Measurements from ENCODE around the gene DDO.

The DDO gene

DNA sequence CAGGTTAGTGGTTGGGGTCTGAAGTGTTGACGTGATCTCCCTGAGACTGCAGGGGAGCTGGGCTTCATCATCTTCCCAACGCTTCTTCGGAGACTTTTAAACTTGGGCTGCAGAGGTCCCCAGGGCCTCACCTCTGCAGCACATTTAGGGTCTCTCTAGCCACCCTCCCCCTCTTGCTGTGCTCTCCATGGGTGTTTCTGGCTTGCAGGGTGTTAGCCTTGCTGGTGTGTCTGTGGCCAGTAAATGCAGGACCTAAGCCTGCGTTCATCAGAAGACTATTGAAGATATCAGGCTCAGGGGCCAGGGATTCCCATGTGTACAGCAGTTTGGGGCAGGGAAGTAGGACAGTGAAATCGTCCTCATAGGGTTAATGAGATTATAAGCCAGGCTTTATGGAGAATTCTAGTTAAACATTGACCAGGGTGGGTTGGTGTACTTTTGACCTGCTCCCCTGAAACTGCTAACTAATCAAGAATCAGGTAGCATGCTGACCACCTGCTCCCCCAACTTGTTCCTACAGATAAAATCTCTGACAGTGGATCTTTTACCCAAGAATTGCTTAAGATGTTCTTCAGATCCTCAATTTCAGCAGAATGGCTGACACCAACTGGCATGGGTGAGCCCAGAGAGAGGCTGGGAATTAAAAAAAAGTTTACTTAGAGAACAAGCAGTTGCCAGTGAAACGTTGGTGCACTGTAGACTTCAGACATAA, 3.8 kb upstream of the DDO start:
- DNase-seq: peak; percentile 41

GRCh38 chr6:110418594-110418993, 3.2 kb upstream of the DDO start:
- DNase-seq: no peak

DNA sequence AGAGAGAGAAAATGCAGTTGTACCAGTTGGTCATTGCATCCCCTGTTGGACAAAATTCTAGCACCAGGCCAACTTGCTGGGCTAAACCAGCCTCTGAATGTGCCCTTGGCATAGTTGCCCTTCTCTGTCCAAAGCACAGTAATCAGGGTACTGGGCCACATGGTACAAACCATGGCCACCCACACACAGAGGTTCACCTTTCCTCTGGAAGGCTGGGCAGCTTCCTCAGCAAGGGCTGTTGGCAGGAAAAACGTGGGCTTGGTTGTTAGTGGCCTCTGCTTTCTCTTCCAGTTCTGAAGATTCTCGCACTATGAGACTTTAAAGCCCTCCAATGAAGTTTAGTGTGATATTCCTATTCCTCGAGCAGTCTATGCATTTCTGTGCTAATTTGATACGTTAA, 706 bp downstream of the DDO start:
- DNase-seq: no peak

DNA sequence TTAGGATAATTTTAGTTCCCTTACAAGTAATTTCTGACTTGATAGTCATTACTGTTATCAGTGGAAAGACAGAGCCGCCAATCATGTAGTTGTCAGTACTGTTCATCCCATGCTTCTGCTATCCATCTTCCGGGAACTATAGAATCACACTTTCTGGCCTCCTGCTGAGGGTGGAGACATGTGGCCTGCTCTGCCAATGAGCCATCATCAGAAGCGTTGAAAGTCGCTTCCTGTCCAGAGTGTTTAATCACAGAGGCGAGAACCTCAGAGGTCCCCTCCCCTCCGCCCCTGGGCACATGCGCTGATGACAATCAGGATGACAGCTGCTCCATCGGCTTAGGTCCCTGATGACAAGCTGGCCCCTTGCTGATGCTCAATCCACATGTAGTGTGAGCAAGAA, 3.0 kb downstream of the DDO start:
- no peak for DNase-seq

DNA sequence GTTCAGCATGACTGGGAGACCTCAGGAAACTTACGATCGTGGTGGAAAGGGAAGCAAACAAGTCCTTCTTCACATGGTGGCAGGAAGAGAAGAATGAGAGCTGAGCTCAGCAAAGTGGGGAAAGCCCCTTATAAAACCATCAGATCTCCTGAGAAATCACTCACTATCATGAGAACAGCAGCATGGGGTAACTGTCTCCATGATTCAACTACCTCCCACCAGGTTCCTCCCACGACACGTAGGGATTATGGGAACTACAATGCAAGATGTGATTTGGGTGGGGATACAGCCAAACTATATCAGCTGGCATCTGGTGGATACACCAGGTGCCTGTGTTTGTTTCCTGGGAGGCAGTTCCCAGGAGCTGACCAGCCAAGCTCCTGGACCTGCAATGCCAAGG, 4.9 kb downstream of the DDO start:
- DNase-seq: no peak

DNA sequence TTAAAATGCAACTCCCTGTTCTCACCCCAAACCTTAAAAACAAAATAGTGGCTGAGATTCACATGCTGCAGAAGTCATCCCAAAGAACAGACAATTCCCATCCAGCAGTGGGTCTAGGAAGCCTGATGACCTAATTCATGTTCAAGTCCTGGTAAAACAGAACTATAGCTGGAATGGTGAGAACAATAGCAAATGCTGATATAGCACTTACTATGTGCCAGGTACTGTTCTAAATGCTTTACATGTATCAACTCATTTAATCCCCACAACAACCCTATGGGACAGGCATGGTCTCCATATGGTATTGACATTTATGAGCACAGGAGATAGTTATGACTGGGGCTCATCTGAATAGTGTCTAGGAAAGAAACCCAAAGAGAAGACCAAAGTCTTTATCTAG, 5.6 kb downstream of the DDO start:
- DNase-seq: no peak

GRCh38 chr6:110408901-110409300, 6.5 kb downstream of the DDO start:
- DNase-seq: no peak

DNA sequence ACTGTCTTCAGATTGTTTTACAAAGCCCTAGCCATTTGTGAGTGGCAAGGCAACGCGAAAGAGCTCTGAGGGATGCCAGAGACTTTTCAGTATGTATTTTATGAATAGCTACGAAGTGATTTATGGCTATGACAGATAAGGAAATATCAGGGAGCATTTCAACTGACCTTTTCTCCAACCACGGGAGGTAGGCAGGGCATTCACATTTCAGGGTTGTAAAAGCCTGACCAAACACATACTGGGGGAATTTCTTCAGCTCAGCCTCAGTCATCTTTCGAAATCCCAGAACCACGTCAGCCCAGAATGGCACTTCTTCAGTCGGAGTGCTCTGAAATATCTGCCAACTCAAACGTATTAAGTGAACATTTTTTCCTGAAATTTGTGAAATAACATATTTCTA, 10.8 kb downstream of the DDO start:
- DNase-seq: no peak

DNA sequence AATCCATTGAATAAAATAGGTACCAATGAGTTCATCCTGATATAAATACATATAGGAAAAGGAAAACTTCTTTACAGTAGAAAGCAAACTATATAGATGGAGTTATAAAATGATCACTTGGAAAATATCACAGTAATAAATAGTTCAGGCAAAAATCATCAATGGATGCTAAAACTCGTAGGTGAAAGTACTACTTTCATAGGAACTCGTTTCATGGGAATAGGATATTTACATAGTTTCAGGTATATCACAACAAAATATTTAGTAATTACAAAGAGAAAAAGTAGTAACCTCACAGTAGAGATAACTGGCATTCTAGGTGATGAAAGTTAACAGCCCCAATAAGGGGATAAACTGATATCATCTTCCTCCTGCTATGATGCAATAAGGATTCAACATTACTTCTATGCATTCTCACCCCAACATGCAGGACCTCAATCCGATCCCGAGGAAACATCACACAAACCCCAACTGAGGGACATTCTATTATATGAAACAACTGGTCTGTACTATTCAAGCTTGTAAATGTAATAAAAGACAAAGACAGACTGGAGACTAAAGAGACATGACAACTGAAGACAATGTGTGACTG, 13.7 kb downstream of the DDO start:
- DNase-seq: no peak

DNA sequence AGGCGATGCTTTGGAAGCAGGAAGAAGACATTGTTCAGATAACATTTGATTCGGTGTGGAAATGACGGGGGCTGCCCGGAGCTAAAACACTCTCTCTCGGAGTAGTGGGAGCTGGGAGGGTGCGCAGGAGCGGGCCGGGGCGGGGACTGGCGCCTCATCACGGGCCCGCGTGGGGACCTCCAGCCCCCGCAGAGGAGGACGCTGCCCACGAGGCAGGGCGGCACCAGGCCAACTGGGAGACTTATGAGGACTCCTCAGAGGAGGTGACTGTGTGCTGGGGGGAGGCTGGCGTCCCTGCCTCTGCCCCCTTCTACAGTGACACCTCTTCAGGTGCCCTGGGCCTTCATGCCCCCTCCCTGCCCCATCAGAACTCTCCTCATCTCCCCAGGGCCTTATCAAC, 15.2 kb downstream of the DDO start:
- no peak for DNase-seq

DNA sequence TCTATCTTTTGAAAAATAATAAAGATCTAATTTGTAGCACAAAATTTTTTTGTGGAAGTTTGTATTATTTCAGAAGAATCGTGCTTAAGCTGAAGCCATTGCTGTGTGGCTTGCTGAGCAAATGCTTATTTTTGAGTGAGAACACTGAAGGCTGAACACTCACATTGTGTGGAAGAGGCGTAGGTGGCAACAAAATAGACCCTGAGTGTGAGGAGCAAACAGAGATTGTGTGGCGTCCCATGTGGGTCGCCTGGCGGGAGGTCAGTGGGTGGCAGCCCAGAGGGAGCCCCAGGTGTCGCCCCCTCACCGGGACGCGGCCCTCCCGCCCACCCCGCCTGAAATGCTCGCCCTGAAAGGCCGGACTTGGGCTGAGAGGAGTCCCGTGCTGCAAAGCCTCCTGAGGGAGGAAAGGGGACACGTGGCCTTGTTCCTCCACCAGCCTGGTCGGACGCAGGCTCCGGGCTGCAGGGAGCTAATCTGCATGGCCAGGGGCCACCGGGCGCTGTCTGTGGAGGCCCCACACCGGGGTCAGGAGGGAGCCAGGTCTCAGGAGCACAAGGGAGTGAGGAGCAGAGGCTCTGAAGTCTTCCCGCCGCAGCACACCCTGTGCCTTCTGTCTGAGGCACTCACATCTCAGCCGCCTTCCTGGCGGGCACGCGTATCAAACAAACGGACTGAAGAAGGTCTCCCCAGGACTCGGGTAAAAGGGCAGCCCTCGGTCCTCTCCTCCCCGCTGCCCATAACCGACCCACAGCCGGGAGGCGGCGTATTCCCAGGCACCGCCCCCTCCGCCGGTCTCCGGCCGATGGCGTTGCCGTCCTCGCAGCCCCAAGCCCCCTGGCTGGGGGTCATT, 15.9 kb downstream of the DDO start:
- peak; percentile 69 for DNase-seq

DNA sequence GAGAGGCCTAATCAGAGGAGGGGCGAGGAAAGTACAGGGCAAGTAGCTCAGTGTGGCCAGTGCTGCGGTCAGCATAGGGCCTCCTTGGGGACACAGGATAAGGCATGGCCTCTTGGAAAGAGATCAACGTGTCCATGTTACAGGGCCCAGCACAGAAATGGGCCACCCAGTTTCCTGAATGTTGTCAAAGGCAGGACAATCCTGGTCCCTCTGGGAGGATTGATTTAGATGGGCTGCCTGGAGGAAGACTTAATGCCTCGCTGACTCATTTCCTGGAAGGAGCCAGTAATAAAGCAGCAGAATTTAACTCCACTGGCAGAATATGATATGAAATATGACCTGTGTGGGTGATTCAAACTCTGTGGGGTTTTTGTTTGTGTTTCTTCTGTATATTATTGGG, 16.6 kb downstream of the DDO start:
- peak; percentile 13 for DNase-seq

DNA sequence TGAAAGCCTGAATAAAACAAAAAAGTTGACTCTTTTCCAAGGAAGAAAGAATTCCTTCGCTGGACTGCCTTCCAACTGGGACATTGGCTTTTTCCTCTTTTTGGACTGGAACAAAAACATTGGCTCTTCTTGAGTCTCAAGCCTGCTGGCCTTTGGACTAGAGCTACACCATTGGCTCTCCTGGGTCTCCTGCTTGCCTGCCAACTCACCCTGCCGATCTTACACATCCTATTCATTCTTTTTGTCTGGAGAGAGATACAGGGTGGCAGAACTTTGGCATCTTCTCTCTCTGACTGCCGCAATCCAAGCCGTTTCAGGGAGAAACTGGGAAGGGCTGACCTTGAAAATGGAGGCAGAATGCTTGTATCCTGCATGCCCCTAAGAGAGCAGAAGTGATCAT, 20.2 kb downstream of the DDO start:
- DNase-seq: no peak

DNA sequence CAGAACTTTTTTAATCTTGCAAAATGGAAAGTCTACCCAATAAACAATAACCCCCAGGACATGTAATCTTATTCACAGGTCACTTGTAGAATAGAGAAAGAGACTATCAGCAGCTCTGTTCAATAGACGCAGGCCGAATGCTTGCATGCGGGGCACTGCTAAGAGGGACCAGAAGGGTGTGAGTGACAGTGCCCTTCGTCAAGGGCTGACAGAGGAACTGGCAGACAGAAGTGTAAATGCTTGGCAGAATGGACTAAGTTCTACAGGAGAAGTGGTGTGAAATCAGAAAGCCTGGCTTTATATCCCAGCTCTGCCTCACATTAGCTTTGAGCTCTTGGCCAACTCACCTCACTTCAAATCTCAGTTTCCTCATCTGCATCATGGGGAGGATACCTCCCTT, 21.0 kb downstream of the DDO start:
- DNase-seq: no peak

DNA sequence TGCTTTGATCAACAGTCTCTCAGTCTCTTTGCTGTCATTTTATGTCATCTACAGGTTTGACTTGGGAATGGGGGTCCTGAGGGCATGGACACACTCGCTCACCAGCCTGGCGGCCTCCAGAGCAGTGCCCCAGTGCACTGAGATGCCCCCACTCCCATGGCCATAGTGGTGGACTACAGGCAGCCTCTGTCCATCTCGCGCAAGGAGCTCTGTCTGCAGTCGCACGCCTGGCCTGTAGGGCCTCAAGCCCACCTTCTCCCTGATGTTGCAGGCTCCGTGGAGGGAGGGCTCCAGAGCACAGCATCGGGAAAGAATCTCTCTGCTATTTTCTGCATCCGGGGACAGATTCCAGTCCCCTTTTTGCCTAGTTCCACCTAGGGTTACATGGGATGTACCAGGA, 22.6 kb downstream of the DDO start:
- DNase-seq: no peak

DNA sequence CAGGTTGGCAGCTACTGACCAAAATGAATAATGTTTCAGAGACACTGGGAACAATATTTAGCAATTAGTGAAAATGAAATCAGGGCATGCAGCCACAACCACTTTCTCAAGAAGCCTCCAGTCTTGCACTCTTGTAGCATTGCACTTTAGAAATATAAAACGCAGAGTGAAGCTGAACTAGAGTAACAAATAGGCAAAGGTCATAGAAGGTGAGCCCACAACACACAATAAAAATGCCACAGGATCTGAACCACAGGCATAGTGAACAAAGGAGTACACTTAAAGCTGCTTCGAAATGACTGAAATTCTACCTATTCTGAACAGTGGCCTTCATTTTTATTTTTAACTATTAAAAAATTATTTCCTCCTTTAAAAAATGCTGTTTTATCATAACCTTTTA, 25.0 kb downstream of the DDO start:
- DNase-seq: no peak

DNA sequence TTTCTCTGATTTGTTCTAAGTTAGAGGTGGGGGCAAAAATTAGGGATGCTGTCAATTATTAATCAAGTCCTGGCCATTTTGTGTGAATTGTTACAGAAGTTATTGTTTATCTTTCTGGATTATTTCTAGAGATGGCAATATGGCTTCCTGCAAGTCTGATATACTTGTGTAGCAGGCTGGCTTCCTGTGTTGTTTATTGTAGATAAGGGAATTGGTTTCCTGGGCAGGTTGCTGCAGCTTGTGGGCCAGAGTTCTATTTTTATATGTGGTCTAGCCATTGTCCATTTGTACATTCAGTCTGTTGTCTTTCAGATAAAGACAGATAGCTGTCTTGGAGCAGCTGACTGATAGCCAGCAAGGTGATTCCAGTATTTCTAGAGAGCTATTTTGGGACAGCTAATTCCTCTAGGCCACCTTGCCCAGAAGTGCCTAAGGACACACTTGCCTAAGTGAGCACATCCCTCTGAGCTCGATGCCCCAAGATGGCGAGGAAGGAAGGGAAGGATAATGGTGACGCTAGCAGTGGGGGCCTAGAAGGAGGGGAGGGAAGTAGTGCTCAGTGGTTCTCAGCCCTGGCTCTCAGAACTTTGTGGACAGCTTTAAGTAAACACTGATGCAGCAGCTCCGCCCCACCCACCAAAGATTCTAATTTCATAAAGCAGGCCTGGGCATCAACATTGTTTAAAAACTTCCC, 25.5 kb downstream of the DDO start:
- DNase-seq: no peak

DNA sequence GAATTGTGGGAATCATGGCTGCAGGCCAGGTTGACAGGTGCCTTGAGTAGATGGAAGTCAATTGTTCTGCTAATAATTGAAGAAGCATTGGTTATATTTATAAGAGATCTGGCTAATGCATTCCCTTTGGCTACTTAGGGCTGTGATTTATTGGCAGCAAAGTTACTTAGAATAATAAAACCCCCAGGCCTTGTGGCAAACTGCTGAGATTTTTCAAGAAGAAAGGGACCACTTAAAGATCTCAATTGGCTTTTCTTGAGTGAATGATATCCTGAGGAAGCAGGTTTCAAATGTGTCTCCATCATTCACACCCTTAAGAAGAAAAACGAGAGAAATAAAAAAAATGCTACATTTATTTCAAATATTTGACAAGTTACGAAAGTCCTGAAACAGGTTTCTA, 27.4 kb downstream of the DDO start:
- DNase-seq: no peak

GRCh38 chr6:110385458-110385863, 29.9 kb downstream of the DDO start:
- no peak for DNase-seq

DNA sequence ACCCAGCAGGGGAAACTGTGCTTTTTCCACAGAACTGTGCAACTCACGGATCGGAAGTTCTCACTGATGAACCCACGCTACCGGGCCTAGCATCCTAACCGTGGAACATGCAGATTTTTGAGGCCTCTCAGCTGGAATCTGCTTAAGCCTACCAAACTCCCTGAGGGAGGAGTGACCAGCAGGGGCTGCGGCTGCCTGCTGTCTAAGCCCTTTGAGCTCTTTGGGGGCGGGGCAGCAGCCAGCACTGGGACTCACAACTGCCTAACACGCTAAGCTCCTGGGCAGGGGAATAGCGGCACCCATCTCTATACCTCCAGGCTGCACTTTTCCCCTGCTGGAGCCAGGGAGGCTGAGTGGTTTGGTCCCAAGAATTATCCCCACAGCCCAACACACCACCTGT, 36.8 kb downstream of the DDO start:
- no peak for DNase-seq

DNA sequence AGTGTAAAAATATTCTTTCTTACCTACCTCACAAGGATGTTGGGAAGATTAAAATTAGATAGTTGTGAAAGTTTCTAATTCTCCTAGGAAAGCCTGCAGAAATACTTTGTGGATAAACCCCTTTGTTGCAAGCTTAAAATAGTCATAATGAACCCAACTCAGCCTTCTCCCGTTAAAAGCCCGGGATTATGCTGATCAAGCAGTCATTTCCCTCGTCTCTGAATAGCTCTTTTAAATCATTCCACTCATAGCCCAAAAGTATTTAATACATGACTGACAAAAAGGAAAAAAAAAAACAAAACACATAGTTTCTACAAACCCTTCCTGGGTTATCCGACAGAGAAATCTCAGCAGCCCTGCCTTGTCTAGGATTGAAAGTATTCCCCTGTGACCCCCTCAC, 46.3 kb downstream of the DDO start:
- DNase-seq: no peak

GRCh38 chr6:110368284-110368683, 47.1 kb downstream of the DDO start:
- no peak for DNase-seq

- no peak for DNase-seq
These were observed 47.5 kb downstream of the DDO start for GRCh38 chr6:110367825-110368224.
